Fibroblast of mammary gland (primary cell): ENCODE results near the gene LGR6.
A peak's percentile ranks its signal among the peaks of the same experiment; 100 is the strongest.

Experiments used
- DNase-seq: peaks from one replicate; pipeline ENCODE4 v3.0.0-alpha.2; 2010; ENCODE audit warnings: low read depth
- H3K4me3 ChIP-seq: 2 replicates; pipeline ENCODE4 v1.5.1; 2011; ENCODE audit warnings: low read depth, mild to moderate bottlenecking, low read length, moderate library complexity; ENCODE audit not compliant: control insufficient read depth
- TF ChIP-seq, protein P1 (sequence below): conservative IDR thresholded peaks from 2 replicates; pipeline ENCODE4 v1.5.1; 2011; ENCODE audit warnings: low read depth, low read length, inconsistent platforms; ENCODE audit not compliant: control insufficient read depth, insufficient read depth

Gene LGR6

DNA sequence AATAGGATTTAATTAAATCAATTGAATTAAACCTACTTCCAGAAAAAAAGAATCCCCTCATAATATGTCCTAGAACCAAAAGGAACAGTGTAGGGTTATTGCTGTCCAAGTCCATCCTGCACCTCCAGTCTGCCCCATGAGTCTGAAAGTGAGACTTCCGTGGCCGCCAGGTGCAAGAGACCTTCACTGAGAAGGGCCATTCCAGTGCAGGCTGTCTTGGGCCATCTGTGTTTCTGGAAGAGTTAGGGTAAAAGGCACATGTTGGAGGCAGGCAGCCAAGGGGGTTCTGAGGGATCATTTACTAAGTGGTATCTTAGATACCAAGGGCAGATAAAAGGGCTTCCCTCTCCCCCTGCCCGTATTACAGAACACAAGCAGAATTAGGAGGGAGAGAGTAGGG is 117.1 kb downstream of the LGR6 start:
- TF ChIP-seq, protein P1, sequence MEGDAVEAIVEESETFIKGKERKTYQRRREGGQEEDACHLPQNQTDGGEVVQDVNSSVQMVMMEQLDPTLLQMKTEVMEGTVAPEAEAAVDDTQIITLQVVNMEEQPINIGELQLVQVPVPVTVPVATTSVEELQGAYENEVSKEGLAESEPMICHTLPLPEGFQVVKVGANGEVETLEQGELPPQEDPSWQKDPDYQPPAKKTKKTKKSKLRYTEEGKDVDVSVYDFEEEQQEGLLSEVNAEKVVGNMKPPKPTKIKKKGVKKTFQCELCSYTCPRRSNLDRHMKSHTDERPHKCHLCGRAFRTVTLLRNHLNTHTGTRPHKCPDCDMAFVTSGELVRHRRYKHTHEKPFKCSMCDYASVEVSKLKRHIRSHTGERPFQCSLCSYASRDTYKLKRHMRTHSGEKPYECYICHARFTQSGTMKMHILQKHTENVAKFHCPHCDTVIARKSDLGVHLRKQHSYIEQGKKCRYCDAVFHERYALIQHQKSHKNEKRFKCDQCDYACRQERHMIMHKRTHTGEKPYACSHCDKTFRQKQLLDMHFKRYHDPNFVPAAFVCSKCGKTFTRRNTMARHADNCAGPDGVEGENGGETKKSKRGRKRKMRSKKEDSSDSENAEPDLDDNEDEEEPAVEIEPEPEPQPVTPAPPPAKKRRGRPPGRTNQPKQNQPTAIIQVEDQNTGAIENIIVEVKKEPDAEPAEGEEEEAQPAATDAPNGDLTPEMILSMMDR, result no peak
- no peak for DNase-seq
- H3K4me3 ChIP-seq, result no peak overlapping the region

DNA sequence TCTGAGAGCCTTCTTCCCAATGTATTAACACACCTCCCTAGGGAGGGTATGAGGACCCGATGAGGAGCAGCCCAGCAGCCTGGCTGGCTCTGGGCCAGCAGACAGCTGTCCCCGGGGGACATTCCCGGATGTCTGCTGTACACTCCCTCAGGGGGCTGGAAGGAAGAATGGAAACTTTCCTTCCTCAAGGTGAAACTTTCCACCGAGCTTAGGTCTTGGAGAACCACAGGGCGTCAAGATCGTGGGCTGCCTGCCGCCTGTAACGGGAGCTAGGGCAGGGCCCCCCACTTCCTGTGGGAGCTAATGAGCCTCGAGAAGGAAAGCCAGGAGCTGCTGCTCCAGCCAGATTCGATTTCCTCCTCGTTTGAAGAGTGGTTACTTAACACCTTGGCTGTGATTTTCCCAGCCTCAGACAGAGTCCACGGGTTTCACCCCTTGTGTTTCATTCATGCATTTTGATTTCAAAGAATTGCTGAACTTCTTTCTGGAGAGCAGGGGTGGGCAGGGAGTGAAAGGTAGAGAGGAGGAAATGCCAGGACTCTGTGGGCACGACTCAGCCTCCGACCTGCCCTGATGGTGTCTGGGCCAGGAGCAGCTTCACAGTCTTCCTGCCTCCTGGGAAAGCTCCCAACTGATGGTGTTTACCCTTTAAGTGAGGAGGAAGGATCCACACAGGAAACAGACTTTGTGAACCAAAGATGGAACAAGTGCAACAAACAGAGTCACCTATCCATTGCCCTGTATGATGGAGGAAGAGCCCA is 118.5 kb downstream of the LGR6 start:
- TF ChIP-seq, protein P1, result no peak
- H3K4me3 ChIP-seq, result no peak overlapping the region
- DNase-seq, result no peak

DNA sequence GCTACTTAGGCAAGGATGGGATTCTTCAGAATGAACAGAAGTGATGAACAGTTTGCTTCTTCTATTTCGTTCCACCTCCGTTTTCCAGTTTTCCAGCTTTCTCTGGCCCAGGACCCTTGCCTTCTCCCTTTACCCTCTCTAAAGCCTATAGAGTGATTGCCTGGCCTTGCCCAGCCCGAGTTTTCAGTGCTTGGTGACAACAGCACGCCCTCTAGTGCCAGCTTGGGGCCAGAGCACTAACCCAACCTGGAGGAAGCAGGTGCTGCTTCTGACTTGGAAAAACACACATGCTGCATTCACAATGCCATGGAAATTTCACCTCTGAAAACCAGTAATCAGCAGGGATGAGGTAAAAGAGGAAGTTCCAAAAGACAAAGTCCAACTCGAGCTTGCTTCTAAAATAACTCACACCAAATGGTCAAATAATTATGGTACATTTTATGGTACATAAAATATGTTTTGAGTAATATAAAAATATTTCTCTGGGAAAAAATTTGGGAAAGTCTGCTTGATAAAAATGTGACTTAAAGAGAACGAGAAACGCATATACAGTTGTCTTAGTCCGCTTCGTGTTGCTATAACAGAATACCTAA is 122.1 kb downstream of the LGR6 start:
- TF ChIP-seq, protein P1, result peak; percentile 98
- peak; percentile 68 for DNase-seq
- H3K4me3 ChIP-seq, result no peak overlapping the region

- DNase-seq, result no peak
- TF ChIP-seq, protein P1, result no peak
- H3K4me3 ChIP-seq, result no peak overlapping the region
These were observed 122.6 kb downstream of the LGR6 start for GRCh38 chr1:202316186-202316585.

- TF ChIP-seq, protein P1, result no peak
- DNase-seq, result no peak
- H3K4me3 ChIP-seq, result no peak overlapping the region
These were observed 124.6 kb downstream of the LGR6 start for GRCh38 chr1:202317941-202318925.

DNA sequence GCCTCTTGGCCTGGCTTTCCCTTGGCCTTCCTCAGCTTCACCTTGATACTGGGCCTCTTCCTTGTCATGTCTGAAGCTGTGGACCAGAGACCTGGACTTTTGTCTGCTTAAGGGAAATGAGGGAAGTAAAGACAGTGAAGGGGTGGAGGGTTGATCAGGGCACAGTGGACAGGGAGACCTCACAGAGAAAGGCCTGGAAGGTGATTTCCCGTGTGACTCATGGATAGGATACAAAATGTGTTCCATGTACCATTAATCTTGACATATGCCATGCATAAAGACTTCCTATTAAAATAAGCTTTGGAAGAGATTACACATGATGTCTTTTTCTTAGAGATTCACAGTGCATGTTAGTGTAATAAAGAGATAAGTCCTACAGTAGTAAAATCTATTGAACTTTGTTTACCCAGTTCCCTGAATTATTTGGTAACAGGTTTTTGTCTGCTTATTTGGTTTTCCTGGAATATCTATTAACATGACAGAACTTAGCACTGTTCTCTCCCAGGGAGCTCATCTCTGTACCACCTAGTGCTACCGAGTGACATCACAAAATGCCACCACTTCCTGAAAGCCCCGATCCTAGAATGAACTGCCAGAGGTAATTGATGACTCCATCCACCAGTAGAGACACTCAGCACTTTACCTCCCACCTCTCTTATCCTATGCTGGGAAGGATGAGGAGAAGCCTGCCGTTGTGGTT is 125.9 kb downstream of the LGR6 start:
- TF ChIP-seq, protein P1, result no peak
- H3K4me3 ChIP-seq, result no peak overlapping the region
- DNase-seq, result peak; percentile 3
